GM18498 (cell line): ENCODE data around the gene PTPRT.

Experiments
- ATAC-seq: cut with Tn5 transposase; IDR thresholded peaks from one replicate; pipeline ENCODE4 v1.9.1; 2021; ENCODE audit warnings: mild to moderate bottlenecking, moderate library complexity; ENCODE audit not compliant: unreplicated experiment

The PTPRT gene

DNA sequence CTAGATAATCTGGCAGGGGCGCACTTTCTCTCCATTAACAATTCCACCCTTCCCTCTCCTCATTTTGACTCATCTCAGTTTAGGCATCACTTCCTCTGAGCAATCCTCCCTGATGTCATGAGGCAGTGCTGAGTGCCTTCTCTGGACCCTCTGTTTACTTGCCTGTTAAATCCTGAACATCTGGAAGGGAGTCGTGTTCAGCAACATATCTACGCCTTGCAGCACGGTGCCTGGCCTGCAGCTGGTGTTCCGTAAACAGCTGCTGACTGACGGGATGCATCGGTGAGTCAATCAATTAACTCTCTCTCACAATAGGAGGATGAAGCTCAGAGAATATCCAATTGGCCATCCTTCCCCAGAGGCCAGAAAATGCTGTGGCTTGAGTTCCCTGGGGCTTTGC, 613.5 kb downstream of the PTPRT start:
- no peak for ATAC-seq

GRCh38 chr20:42572320-42573016, 617.2 kb downstream of the PTPRT start:
- ATAC-seq = no peak

- ATAC-seq = no peak
Observed at GRCh38 chr20:42567409-42567808, 622.3 kb downstream of the PTPRT start.

DNA sequence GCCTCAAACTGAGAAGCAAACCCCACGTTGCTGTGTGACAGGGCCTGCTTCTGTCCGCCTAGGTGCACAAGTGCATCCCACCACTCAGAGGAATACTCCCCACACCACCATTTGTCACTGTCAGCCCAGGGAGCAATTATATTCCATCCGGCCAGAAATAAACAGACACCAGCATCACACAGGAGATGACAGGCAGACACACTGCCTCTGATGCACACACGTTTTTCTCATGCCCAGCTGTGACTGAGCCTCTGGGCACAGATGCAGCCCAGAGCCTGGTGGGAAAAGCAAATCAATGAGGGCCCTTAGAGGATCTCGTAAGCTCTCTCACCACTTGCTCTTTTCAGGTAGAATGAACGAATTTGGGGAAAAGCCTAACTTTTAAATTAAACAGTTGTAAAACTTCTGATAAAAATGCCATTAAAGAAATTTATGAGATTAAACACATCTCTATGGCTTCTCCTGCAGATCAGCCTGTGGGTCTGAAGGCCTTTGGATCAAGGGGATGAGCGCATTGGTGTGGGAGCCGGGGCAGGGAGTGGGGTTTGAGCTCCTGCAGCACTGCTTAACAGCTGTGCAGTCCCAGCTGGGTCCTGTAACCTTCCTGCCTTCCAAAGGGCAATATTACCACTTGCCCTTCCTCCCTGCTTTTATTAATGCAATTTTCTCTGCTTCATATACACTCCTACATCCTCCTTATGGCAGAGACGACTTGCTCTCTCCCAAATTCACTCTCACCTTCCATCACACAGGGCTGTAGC, 624.3 kb downstream of the PTPRT start:
- ATAC-seq = no peak

- no peak for ATAC-seq
Observed at GRCh38 chr20:42559665-42560064, 630.0 kb downstream of the PTPRT start.

DNA sequence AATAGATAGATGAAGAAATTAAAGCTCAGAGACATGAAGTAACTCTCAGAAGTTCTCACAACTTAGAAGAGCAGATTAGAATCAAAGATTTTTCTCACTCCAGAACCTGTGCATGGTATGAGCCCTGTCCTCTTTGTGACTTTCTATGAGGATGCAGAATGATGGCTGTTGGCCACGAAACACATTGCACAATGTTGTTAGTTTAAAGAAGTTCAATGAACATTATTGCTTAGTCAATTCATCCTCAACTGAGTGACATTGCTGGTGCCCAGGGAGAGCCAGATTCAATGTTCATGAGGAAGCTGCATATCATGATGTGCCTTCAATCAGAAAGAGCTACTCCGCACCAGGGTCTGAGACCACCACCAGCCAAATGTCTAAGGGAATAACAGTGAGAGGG, 633.1 kb downstream of the PTPRT start:
- no peak for ATAC-seq

- no peak for ATAC-seq
Observed at GRCh38 chr20:42553374-42553773, 636.3 kb downstream of the PTPRT start.

- no peak for ATAC-seq
Observed at GRCh38 chr20:42549496-42549895, 640.2 kb downstream of the PTPRT start.

DNA sequence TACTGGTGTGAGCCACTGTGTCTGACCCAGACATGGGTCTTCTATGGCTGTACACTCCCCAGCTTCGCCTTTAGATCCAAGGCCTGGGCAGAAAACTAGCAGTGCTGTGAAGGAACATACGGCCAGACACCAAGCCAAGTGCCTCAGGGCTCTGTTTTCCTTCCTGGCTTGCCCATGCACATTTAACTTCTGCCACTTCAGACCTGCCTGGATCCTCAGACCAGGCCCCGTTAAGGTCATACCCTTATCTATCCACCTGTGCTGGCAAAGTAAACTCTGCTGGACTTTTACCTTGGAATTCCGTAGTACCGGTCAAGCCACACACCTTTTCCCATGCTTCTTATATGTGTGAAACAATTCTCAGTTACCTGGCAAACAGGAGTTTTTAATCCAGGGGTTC, 644.8 kb downstream of the PTPRT start:
- no peak for ATAC-seq

DNA sequence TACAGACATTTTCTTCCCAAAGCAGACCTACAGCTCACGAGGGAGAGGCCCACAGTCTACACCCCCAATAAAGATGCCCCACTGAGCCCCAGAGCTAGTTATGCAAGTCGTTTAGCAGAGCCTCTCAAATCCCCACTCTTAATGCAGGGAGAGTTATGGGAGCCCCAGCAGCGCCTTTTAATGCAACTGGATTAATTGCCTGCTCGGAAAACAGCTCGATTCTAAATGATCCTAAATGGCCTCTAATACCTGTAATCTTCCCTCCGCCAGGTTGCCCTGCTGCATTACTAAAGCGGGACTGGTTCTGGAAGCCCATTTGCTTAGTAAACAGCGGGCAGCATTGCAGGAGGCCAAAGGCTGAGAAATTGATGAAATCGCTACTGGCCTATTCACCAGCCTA, 656.9 kb downstream of the PTPRT start:
- ATAC-seq = no peak

DNA sequence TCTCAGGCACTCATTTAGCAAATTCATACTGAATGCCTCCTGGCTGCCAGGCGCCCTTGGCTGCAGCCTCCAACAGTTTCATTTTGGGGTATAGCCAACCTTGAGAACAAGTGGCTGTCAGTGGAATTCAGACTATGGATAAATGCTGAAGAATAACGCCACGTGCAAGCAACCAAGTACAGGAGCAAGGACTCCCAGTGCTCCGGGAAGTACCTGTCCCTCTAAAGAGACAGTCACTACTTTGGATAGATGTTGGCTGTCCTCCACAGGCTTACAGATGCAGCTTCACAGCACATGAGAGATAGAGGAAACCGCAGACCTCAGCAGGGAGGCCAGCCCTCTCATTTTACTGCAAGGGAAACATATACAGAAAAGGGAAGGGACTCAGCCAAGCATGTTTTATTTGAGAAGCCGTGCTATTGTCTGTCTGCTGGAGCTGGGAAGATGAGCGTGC, 658.2 kb downstream of the PTPRT start:
- ATAC-seq = no peak

DNA sequence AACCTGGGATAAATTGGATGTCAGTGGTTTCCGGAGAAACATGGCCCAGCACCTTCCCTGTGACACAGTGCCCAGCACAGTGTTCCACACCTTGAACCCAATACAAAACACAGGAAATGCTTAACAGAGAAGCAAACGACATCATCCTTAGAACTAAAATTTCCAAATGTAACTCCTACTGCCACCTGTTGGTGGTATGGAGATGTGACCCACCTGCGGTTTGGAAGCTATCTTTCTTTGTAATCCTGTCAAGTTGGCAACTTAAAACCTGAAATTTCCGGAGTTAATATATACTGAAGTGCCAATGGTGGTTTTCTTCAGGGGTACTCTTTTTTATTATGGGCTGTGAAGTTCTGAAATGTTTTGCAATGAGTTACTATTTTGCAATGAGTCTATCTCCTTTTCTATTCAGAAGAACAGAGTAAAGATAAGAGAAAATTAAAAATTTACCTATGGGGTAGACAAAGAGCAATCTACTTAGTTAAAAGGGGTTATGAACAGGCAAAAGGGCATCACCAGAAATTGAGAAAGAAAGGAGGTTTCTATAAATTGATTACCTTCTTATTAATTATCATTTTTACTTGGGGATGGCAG, 658.8 kb downstream of the PTPRT start:
- ATAC-seq = no peak

- ATAC-seq = no peak
Observed at GRCh38 chr20:42530191-42530590, 659.5 kb downstream of the PTPRT start.

DNA sequence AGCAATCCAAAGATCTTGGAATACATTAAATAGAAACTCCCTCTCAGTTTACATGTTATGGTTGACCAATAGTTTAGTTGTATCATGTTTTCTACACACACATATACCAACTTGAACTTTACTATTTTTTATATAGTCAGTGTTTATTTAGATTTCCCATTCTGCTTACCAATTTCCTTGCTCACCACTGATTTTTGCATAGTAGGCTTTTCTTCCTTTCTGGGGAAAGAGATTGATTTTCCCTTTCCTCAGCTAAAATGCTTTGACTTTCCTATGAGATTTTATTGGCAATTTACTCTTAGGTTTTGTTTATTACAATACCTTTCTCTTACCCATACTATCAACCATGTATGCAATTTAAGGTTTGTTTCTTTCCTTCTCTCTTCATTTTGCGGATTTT, 665.6 kb downstream of the PTPRT start:
- no peak for ATAC-seq

DNA sequence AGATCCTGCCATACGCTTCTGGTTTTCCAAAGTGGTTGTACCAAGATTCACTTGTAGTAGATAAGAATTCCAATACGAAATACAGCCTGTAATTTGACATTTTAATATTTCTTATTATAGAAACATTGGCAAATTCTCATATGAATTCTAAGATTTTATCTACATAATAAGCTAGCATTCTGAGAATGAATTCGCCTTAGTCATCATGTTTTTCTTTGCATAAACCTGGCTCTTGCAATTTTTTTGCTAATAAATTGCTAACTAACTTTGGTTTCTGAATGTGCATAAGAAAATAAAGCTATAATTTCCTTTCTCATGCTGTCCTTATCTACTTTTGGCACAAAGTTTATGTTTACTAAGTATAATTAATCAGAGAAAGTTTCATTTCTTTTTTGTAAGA, 673.0 kb downstream of the PTPRT start:
- no peak for ATAC-seq

GRCh38 chr20:42510686-42511085, 679.0 kb downstream of the PTPRT start:
- no peak for ATAC-seq

- ATAC-seq = no peak
Observed at GRCh38 chr20:42507874-42508273, 681.8 kb downstream of the PTPRT start.

GRCh38 chr20:42506397-42506796, 683.3 kb downstream of the PTPRT start:
- no peak for ATAC-seq

DNA sequence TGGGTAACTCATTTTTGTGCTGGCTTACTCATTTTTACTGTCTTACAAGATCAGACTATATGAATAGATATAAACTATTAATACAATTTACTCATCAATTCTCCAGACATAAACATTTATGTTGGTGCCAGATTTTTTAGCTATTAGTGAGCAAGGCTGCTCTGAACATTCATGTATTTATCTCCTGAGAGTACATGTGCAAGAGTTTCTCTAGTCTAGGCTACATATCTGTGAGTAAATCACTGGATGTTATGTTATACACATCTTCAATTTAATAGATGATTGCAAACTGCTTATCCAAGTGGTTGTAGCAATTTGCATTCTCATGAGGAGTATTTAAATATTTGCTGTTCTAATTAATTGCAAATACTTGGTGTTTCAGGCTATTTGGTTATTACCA, 687.1 kb downstream of the PTPRT start:
- no peak for ATAC-seq

GRCh38 chr20:42496595-42496994, 693.1 kb downstream of the PTPRT start:
- ATAC-seq = no peak

DNA sequence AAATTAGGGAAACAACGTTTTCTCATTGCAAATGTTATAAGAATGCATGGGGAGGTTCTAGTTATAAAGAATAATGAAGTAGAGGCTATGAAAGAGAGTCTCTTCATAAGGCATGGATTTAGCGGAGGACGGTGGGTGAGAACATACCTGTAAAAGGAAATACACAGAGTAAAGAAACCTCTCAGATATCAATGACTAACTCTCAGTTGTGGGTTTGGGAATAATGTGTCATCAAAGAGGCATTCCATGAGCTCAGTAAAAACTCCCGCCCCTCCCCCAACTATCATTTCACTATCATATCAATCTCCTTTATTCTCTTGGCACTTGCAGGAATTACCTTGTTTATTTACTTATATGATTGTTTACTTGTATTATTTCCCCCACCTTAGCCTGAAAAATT, 695.4 kb downstream of the PTPRT start:
- no peak for ATAC-seq

GRCh38 chr20:42493001-42493400, 696.7 kb downstream of the PTPRT start:
- ATAC-seq = no peak
